ENCODE data around the gene CYP4F2.
"Not testable (repeated sequence)": the region's sequence is repeated elsewhere in the genome, so short reads cannot be mapped to it uniquely, and the experiment has no call there.

CYP4F2 gene

GRCh38 chr19:15900032-15900431 lies 2.2 kb upstream of the CYP4F2 start:
- DNase-seq (ENCODE audit: low read depth), result not testable (repeated sequence)

- not testable (repeated sequence) for DNase-seq (ENCODE audit: low read depth)
Observed at GRCh38 chr19:15899561-15899960, 1.7 kb upstream of the CYP4F2 start.

- DNase-seq (ENCODE audit: low read depth), result no peak
Observed at GRCh38 chr19:15897026-15897737, 692 bp downstream of the CYP4F2 start.

GRCh38 chr19:15895876-15896430 lies 1.9 kb downstream of the CYP4F2 start:
- no peak for DNase-seq (ENCODE audit: low read depth)

- no peak for DNase-seq (ENCODE audit: low read depth)
Observed at GRCh38 chr19:15894359-15894758, 3.5 kb downstream of the CYP4F2 start.

- no peak for DNase-seq (ENCODE audit: low read depth)
Observed at GRCh38 chr19:15893477-15893876, 4.4 kb downstream of the CYP4F2 start.

- DNase-seq (ENCODE audit: low read depth), result no peak
Observed at GRCh38 chr19:15892012-15892411, 5.9 kb downstream of the CYP4F2 start.

GRCh38 chr19:15891434-15891833 lies 6.4 kb downstream of the CYP4F2 start:
- no peak for DNase-seq (ENCODE audit: low read depth)

GRCh38 chr19:15889339-15889738 lies 8.5 kb downstream of the CYP4F2 start:
- DNase-seq (ENCODE audit: low read depth), result not testable (repeated sequence)

GRCh38 chr19:15885919-15886318 lies 12.0 kb downstream of the CYP4F2 start:
- DNase-seq (ENCODE audit: low read depth), result no peak

- no peak for DNase-seq (ENCODE audit: low read depth)
Observed at GRCh38 chr19:15885167-15885566, 12.7 kb downstream of the CYP4F2 start.

GRCh38 chr19:15883329-15883728 lies 14.5 kb downstream of the CYP4F2 start:
- not testable (repeated sequence) for DNase-seq (ENCODE audit: low read depth)

GRCh38 chr19:15874821-15875474 lies 22.9 kb downstream of the CYP4F2 start:
- no peak for DNase-seq (ENCODE audit: low read depth)

GRCh38 chr19:15873771-15874170 lies 24.1 kb downstream of the CYP4F2 start:
- not testable (repeated sequence) for DNase-seq (ENCODE audit: low read depth)

- DNase-seq (ENCODE audit: low read depth), result no peak
Observed at GRCh38 chr19:15871570-15871969, 26.3 kb downstream of the CYP4F2 start.

GRCh38 chr19:15869873-15870272 lies 28.0 kb downstream of the CYP4F2 start:
- no peak for DNase-seq (ENCODE audit: low read depth)

- DNase-seq (ENCODE audit: low read depth), result no peak
Observed at GRCh38 chr19:15869109-15869555, 28.7 kb downstream of the CYP4F2 start.

GRCh38 chr19:15866636-15867035 lies 31.2 kb downstream of the CYP4F2 start:
- DNase-seq (ENCODE audit: low read depth), result no peak

GRCh38 chr19:15864824-15865223 lies 33.0 kb downstream of the CYP4F2 start:
- no peak for DNase-seq (ENCODE audit: low read depth)

GRCh38 chr19:15863272-15863671 lies 34.6 kb downstream of the CYP4F2 start:
- no peak for DNase-seq (ENCODE audit: low read depth)

GRCh38 chr19:15862444-15862843 lies 35.4 kb downstream of the CYP4F2 start:
- no peak for DNase-seq (ENCODE audit: low read depth)

- DNase-seq (ENCODE audit: low read depth), result no peak
Observed at GRCh38 chr19:15860522-15860921, 37.4 kb downstream of the CYP4F2 start.

- no peak for DNase-seq (ENCODE audit: low read depth)
Observed at GRCh38 chr19:15859187-15859586, 38.7 kb downstream of the CYP4F2 start.

Data from activated T-helper 1 cell treated with Interleukin-2 at 50 U/mL for 16 hours (primary cell).